NCI-H2171 (cell line): ENCODE data around the gene AMMECR1L.
A peak's percentile ranks its signal among the peaks of the same experiment; 100 is the strongest.
"Not testable (repeated sequence)": the region's sequence is repeated elsewhere in the genome, so short reads cannot be mapped to it uniquely, and the experiment has no call there.

Experiments used
- DNase-seq: peaks from one replicate; lab custom pipeline; 2025; lab: John Stamatoyannopoulos, UW

Gene AMMECR1L

GRCh38 chr2:127887082-127887775, 1.5 kb upstream of the AMMECR1L start:
- no peak for DNase-seq

- DNase-seq = not testable (repeated sequence)
These were observed 808 bp upstream of the AMMECR1L start for GRCh38 chr2:127886593-127886935.

GRCh38 chr2:127884861-127885740, 655 bp downstream of the AMMECR1L start:
- DNase-seq = not testable (repeated sequence)

GRCh38 chr2:127884436-127884835, 1.3 kb downstream of the AMMECR1L start:
- no peak for DNase-seq

GRCh38 chr2:127879899-127880298, 5.9 kb downstream of the AMMECR1L start:
- DNase-seq = no peak

GRCh38 chr2:127877626-127878025, 8.1 kb downstream of the AMMECR1L start:
- DNase-seq = no peak

- no peak for DNase-seq
These were observed 8.6 kb downstream of the AMMECR1L start for GRCh38 chr2:127877136-127877535.

- no peak for DNase-seq
These were observed 11.1 kb downstream of the AMMECR1L start for GRCh38 chr2:127874378-127875269.

- no peak for DNase-seq
These were observed 12.0 kb downstream of the AMMECR1L start for GRCh38 chr2:127873707-127874303.

GRCh38 chr2:127872354-127872753, 13.4 kb downstream of the AMMECR1L start:
- no peak for DNase-seq

- DNase-seq = no peak
These were observed 19.8 kb downstream of the AMMECR1L start for GRCh38 chr2:127865926-127866325.

GRCh38 chr2:127864877-127865276, 20.9 kb downstream of the AMMECR1L start:
- DNase-seq = no peak

GRCh38 chr2:127862228-127862627, 23.5 kb downstream of the AMMECR1L start:
- DNase-seq = no peak

GRCh38 chr2:127860130-127860529, 25.6 kb downstream of the AMMECR1L start:
- no peak for DNase-seq

- peak; percentile 27 for DNase-seq
These were observed 26.1 kb downstream of the AMMECR1L start for GRCh38 chr2:127859712-127860085.

GRCh38 chr2:127857265-127857808, 28.4 kb downstream of the AMMECR1L start:
- DNase-seq = no peak

GRCh38 chr2:127853671-127854070, 32.1 kb downstream of the AMMECR1L start:
- no peak for DNase-seq

- DNase-seq = no peak
These were observed 33.4 kb downstream of the AMMECR1L start for GRCh38 chr2:127852388-127852787.

- DNase-seq = no peak
These were observed 37.8 kb downstream of the AMMECR1L start for GRCh38 chr2:127847931-127848330.

GRCh38 chr2:127844973-127845372, 40.8 kb downstream of the AMMECR1L start:
- DNase-seq = no peak

- DNase-seq = no peak
These were observed 42.1 kb downstream of the AMMECR1L start for GRCh38 chr2:127843677-127844076.
